GM19372 (cell line): ENCODE data around the gene SYMPK.
"Not testable (repeated sequence)": the region's sequence is repeated elsewhere in the genome, so short reads cannot be mapped to it uniquely, and the experiment has no call there.

Experiments
- ATAC-seq: cut with Tn5 transposase; IDR thresholded peaks from one replicate; pipeline ENCODE4 v1.9.1; 2021; ENCODE audit warnings: mild to moderate bottlenecking, low read depth, moderate library complexity; ENCODE audit not compliant: unreplicated experiment

Gene SYMPK

GRCh38 chr19:45870798-45871197, 7.9 kb upstream of the SYMPK start:
- ATAC-seq = no peak

GRCh38 chr19:45867241-45867640, 4.3 kb upstream of the SYMPK start:
- not testable (repeated sequence) for ATAC-seq

- no peak for ATAC-seq
These were observed 3.6 kb upstream of the SYMPK start for GRCh38 chr19:45866400-45867176.

- no peak for ATAC-seq
These were observed 2.5 kb upstream of the SYMPK start for GRCh38 chr19:45865269-45865948.

- no peak for ATAC-seq
These were observed 1.7 kb upstream of the SYMPK start for GRCh38 chr19:45864629-45865082.

GRCh38 chr19:45863840-45864628, 1.1 kb upstream of the SYMPK start, which contains the start of gene FOXA3:
Gene FOXA3 (plus strand): TSS chr19:45864326. CDS start chr19:45864457, 131 bp downstream.
- ATAC-seq = no peak

GRCh38 chr19:45863335-45863839, 440 bp upstream of the SYMPK start:
- no peak for ATAC-seq

- no peak for ATAC-seq
These were observed 730 bp downstream of the SYMPK start for GRCh38 chr19:45862271-45862563.

- no peak for ATAC-seq
These were observed 2.3 kb downstream of the SYMPK start for GRCh38 chr19:45860359-45861259.

- ATAC-seq = no peak
These were observed 8.7 kb downstream of the SYMPK start for GRCh38 chr19:45854167-45854778.

GRCh38 chr19:45852983-45853382, 10.0 kb downstream of the SYMPK start:
- ATAC-seq = no peak

GRCh38 chr19:45852145-45852750, 10.7 kb downstream of the SYMPK start:
- ATAC-seq = no peak

- ATAC-seq = no peak
These were observed 14.0 kb downstream of the SYMPK start for GRCh38 chr19:45848922-45849321.

- ATAC-seq = no peak
These were observed 15.3 kb downstream of the SYMPK start for GRCh38 chr19:45847663-45848062.

GRCh38 chr19:45842198-45842597, 20.7 kb downstream of the SYMPK start:
- ATAC-seq = no peak

GRCh38 chr19:45834970-45835369, 28.0 kb downstream of the SYMPK start:
- ATAC-seq = no peak

- no peak for ATAC-seq
These were observed 34.0 kb downstream of the SYMPK start for GRCh38 chr19:45828945-45829344.

- ATAC-seq = no peak
These were observed 34.4 kb downstream of the SYMPK start for GRCh38 chr19:45828523-45828922.

- no peak for ATAC-seq
These were observed 35.4 kb downstream of the SYMPK start for GRCh38 chr19:45827459-45828093.
